Heart left ventricle (tissue), 16 donors: ENCODE measurements around the gene IGF1R. TPM values are rescaled to one million over a fixed set of nuclear protein-coding genes. Genes with fewer than 3 reads are reported as not detected.
"Not testable (repeated sequence)": the region's sequence is repeated elsewhere in the genome, so short reads cannot be mapped to it uniquely, and the experiment has no call there.

Experiments used
- ATAC-seq, 4 donors: fragments of 200-7000 bp; cut with Tn5 transposase; one replicate each; pipeline ENCODE4 v1.9.1; 2020 to 2022; ENCODE audit warnings: moderate library complexity in 4 of 4, mild to moderate bottlenecking in 3 of 4, moderate number of reproducible peaks in 1 of 4
- DNase-seq, 5 donors: peaks; one replicate each; pipeline ENCODE4 v3.0.0-alpha.2; 2020
- H3K27ac ChIP-seq, 12 donors: fragments of 200-600 bp; sonication (generic) in 4 of 12; one replicate each; pipeline versions ENCODE4 v1.5.0 to v1.8.0; 2016 to 2022; ENCODE audit warnings: mild to moderate bottlenecking in 2 of 12
- H3K27me3 ChIP-seq, 9 donors: fragments of 200-600 bp; sonication (generic) in 2 of 9; one replicate each; pipeline versions ENCODE4 v1.5.1 to v1.8.0; 2016 to 2022; ENCODE audit warnings: mild to moderate bottlenecking in 3 of 9
- H3K36me3 ChIP-seq, 9 donors: fragments of 200-600 bp; sonication (generic) in 2 of 9; one replicate each; pipeline versions ENCODE4 v1.5.0 to v1.8.0; 2018 to 2022; ENCODE audit warnings: mild to moderate bottlenecking in 2 of 9
- H3K4me1 ChIP-seq, 12 donors: fragments of 200-600 bp; sonication (generic) in 4 of 12; one replicate each; pipeline versions ENCODE4 v1.5.0 to v1.8.0; 2016 to 2022; ENCODE audit warnings: mild to moderate bottlenecking in 3 of 12
- H3K4me3 ChIP-seq, 12 donors: fragments of 200-600 bp; sonication (generic) in 4 of 12; one replicate each; pipeline versions ENCODE4 v1.5.0 to v1.8.0; 2017 to 2022; ENCODE audit warnings: mild to moderate bottlenecking in 9 of 12, moderate library complexity in 4 of 12
- H3K9me3 ChIP-seq, 12 donors: fragments of 200-600 bp; sonication (generic) in 4 of 12; one replicate each; pipeline versions ENCODE4 v1.5.0 to v1.8.0; 2016 to 2022; ENCODE audit warnings: mild to moderate bottlenecking in 1 of 12
- CTCF ChIP-seq, 12 donors: fragments of 200-600 bp; sonication (generic) in 4 of 12; IDR thresholded peaks; one replicate each; pipeline versions ENCODE4 v1.5.0 to v1.8.0; 2018 to 2022; ENCODE audit warnings: antibody characterized with exemption in 12 of 12, mild to moderate bottlenecking in 5 of 12
- POLR2A ChIP-seq, 2 donors: fragments of 450-650 bp; IDR thresholded peaks; one replicate each; pipeline ENCODE4 v1.6.1; 2017; ENCODE audit warnings: antibody characterized with exemption in 2 of 2, mild to moderate bottlenecking in 2 of 2, moderate library complexity in 2 of 2
- WGBS, 4 donors: extraction: QIAGEN DNeasy Blood & Tissue Kit in 2 of 4; methylation state at CpG; one replicate each; pipeline versions ENCODE4 v1.1.5 to v1.1.7; 2013 to 2018; 5-methylcytosine and 5-hydroxymethylcytosine counted together
- intact Hi-C, 10 donors: fragments of 100-400 bp; cut with DNase I; formaldehyde crosslinking; loops; one replicate each; pipeline versions ENCODE4 v1.11.1 to v1.14.2; 2022
- polyA plus RNA-seq, 2 donors: library from polyadenylated mRNA; stranded (reverse); fragments of 200-250 nt; gene quantifications; one replicate each; pipeline ENCODE4 v1.2.3, GENCODE V29; 2013
- total RNA-seq, 9 donors: library from RNA; depleted of rRNA in 2 of 9; stranded (reverse); fragments of >200 nt in 2 of 9; fragmentation: NEBNext Ultra II Directional in 3 of 9; extraction: Animal tissue kit (Norgen Biotek cat#: 25700) in 3 of 9; gene quantifications; one replicate each; pipeline versions ENCODE4 v1.1.0 to v1.2.4, GENCODE V29; 2016 to 2023
- donor health status: ischemic (EF 13 %, LVEDD 7.1; RV severe dilation, severe dysfunction).
- donor health status: healthy with polysubstance abuse.
- donor health status: DM: no; HTN: yes; CAD: no.
- donor health status: DM: no; HTN: no; CAD: no.
- donor health status: ischemic (EF 25% LVEDD 6.9; RV normal size, moderate dysfunction).
- donor health status: ischemic (EF 25% LVEDD 5.7; RV mildly dilated, moderate dysfunction).
- donor health status: healthy.
- donor health status: DM: yes; HTN: yes; CAD: no.
- donor health status: ischemic (EF 35%, LVEDD 5.7; RV mildly dilated, moderate dysfunction).
- donor health status: nonischemic (EF 11% LVEDD 7.7; RV severe dilation, severe dysfunction).
- donor health status: DM: yes; HTN: yes; CAD: no.
- donor health status: PGD.
- donor health status: ischemic (EF 29% LVEDD 5.4; RV normal size, mild dysfunction).
- donor health status: nonischemic (EF 23%, LVEDD 6.1; RV moderate dilation, normal function).

Gene IGF1R
- total and polyA plus RNA-seq, 11 donors: 7.4 to 93.1 (median 40.5) TPM

DNA sequence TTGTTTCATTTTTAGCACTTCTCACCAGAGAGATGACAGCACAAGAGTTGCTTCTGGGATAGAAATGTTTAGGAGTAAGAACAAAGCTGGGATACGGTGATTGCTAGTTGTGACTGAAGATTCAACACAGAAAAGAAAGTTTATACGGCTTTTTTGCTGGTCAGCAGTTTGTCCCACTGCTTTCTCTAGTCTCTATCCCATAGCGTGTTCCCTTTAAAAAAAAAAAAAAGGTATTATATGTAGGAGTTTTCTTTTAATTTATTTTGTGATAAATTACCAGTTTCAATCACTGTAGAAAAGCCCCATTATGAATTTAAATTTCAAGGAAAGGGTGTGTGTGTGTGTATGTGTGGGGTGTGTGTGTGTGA, 311.3 kb downstream of the IGF1R start:
- Histone ChIP-seq H3K9me3 (peaks cover 0 to 18% (median 8%) of the 10 kb centered on the region in 12 donors), H3K4me1 (peaks cover 0 to 22% (median 12%) of the 10 kb centered on the region in 12 donors), H3K27me3 (no peaks in the 10 kb centered on the region), H3K27ac (no peak overlapping the region), H3K4me3 (no peak overlapping the region), H3K36me3 (peaks cover 0 to 63% (median 53%) of the 10 kb centered on the region in 9 donors)
- no peak for ATAC-seq
- 89 to 95% (median 92%) methylated on average over 3 of the region's 3 CpGs for WGBS, 4 donors
- no peak for DNase-seq
- TF ChIP-seq CTCF (IDR thresholded peaks at IDR 0.05) (no peak), POLR2A (IDR thresholded peaks at IDR 0.05) (no peak)
- intact Hi-C loops: loop anchor here in 5 of 10 donors (5.0 to 10.0 kb wide), 2 partner anchors 93 to 95 kb away; no protein-coding TSS in a partner anchor

DNA sequence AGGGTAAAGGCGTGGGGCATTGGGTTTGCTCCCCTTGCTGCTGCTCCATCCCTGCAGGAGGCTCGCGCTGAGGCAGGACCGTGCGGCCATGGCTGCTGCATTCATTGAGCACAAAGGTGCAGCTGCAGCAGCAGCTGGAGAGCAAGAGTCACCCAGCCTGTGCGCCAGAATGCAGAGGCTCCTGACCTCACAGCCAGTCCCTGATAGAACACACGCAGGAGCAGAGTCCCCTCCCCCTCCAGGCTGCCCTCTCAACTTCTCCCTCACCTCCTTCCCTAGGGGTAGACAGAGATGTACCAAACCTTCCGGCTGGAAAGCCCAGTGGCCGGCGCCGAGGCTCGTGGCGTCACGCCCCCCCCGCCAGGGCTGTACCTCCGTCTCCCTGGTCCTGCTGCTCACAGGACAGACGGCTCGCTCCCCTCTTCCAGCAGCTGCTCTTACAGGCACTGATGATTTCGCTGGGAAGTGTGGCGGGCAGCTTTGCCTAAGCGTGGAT, 312.3 kb downstream of the IGF1R start:
- Histone ChIP-seq H3K4me3 (no peak overlapping the region), H3K27ac (no peak overlapping the region), H3K27me3 (no peaks in the 10 kb centered on the region), H3K4me1 (peaks cover 0 to 13% (median 3%) of the 10 kb centered on the region in 12 donors), H3K36me3 (peaks cover 0 to 63% (median 53%) of the 10 kb centered on the region in 9 donors), H3K9me3 (peaks cover 0 to 18% (median 8%) of the 10 kb centered on the region in 12 donors)
- TF ChIP-seq CTCF (IDR thresholded peaks at IDR 0.05) (no peak), POLR2A (IDR thresholded peaks at IDR 0.05) (no peak)
- DNase-seq (no peak), ATAC-seq (no peak)
- intact Hi-C loops: loop anchor here in 2 of 10 donors (10.0 kb wide), 1 partner anchor 94 kb away; no protein-coding TSS in a partner anchor
- WGBS, 4 donors: 94 to 97% (median 95%) methylated on average over 11 to 21 of the region's 21 CpGs

- Histone ChIP-seq H3K9me3 (peaks cover 0 to 18% (median 8%) of the 10 kb centered on the region in 12 donors), H3K4me1 (peaks cover 0 to 4% (median 0%) of the 10 kb centered on the region in 12 donors), H3K4me3 (no peak overlapping the region), H3K27me3 (no peaks in the 10 kb centered on the region), H3K36me3 (peaks cover 0 to 45% (median 37%) of the 10 kb centered on the region in 9 donors), H3K27ac (no peak overlapping the region)
- WGBS, 4 donors: 88 to 95% (median 93%) methylated on average over 8 of the region's 8 CpGs
- DNase-seq: no peak
- no peak for ATAC-seq
- intact Hi-C loops: loop anchor here in 2 of 10 donors (10.0 kb wide), 1 partner anchor 91 kb away; no protein-coding TSS in a partner anchor
- TF ChIP-seq CTCF (IDR thresholded peaks at IDR 0.05) (no peak), POLR2A (IDR thresholded peaks at IDR 0.05) (no peak)
Observed at GRCh38 chr15:98963444-98963843, 315.1 kb downstream of the IGF1R start.

DNA sequence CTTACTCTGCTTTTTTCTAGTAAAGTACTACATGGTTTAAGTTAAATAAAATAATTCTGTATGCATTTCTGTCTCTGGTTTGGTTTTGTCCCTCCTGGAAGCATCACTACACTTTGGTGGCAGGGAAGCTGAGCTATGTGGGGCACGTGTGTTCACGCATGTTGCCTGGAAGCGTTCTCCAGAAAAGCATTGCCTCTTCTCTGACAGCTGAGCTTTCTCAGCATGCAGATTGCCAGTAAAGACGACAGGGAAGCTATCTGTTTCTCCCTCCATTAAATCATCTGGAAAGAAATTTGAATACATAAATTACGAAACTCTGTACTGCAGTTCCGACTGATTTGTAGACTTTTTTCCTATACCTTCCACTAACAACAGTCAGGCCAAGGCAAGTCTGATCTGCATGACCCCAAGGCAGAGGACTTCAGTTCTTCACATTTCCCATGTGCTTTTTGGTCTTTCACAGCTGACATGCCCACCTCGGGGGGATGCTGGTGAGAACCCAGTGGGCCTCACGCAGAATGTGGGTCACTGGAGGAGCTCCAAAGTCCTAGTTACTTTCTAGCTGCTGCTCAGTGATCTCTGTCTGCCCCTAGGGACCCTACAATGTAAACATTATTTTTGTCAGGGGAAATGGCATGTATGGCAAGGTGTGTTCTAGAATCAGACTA, 316.3 kb downstream of the IGF1R start:
- DNase-seq (no peak), ATAC-seq (no peak)
- 75 to 82% (median 79%) methylated on average over 8 of the region's 8 CpGs for WGBS, 4 donors
- peaks cover 0 to 18% (median 8%) of the 10 kb centered on the region in 12 donors for H3K9me3 ChIP-seq
- intact Hi-C loops: loop anchor here in 2 of 10 donors (10.0 kb wide), 1 partner anchor 90 kb away; no protein-coding TSS in a partner anchor
- H3K4me1 ChIP-seq: peaks cover 0 to 4% (median 0%) of the 10 kb centered on the region in 12 donors
- peak overlapping the region in 1 of 12 donors; percentile 11 for H3K27ac ChIP-seq
- peaks cover 0 to 33% (median 26%) of the 10 kb centered on the region in 9 donors for H3K36me3 ChIP-seq
- no peak overlapping the region for H3K4me3 ChIP-seq
- TF ChIP-seq CTCF (IDR thresholded peaks at IDR 0.05): no peak
- no peak for TF ChIP-seq POLR2A (IDR thresholded peaks at IDR 0.05)
- H3K27me3 ChIP-seq: no peaks in the 10 kb centered on the region

GRCh38 chr15:98965134-98965491, 316.8 kb downstream of the IGF1R start:
- peak overlapping the region in 1 of 12 donors; percentile 11 for H3K27ac ChIP-seq
- intact Hi-C loops: loop anchor here in 2 of 10 donors (10.0 kb wide), 1 partner anchor 90 kb away; no protein-coding TSS in a partner anchor

More at GRCh38 chr15:98965134-98965491, 316.8 kb downstream of the IGF1R start:
- DNase-seq, H3K27me3 ChIP-seq, ATAC-seq, H3K4me3 ChIP-seq, H3K4me1 ChIP-seq: not testable (repeated sequence)
- Histone ChIP-seq H3K9me3 (peaks cover 0 to 18% (median 8%) of the 10 kb centered on the region in 12 donors), H3K36me3 (peaks cover 0 to 29% (median 24%) of the 10 kb centered on the region in 9 donors)
- WGBS, 4 donors: 81 to 97% (median 87%) methylated on average over 4 of the region's 4 CpGs
